Esophagus muscularis mucosa (tissue), 3 donors: ENCODE data around the gene MPC1.

ENCODE experiments used
- CTCF ChIP-seq, 3 experiments: fragments of 200-600 bp in 2 of 3; fragments of 450-650 bp in 1 of 3; sonication (generic) in 2 of 3; IDR thresholded peaks; one replicate each; pipeline ENCODE4 v1.5.1; 2017 to 2019; ENCODE audit warnings: antibody characterized with exemption in 3 of 3, mild to moderate bottlenecking in 2 of 3, moderate library complexity in 1 of 3
- POLR2A ChIP-seq: fragments of 450-650 bp; IDR thresholded peaks from one replicate; pipeline ENCODE4 v1.6.1; 2017; ENCODE audit warnings: antibody characterized with exemption, moderate library complexity, mild to moderate bottlenecking, low read depth

- TF ChIP-seq CTCF (IDR thresholded peaks at IDR 0.05) (no peak), POLR2A (no peak)
Measured at GRCh38 chr6:166315436-166315835, 67.3 kb downstream of the MPC1 start.
